GM06990 (cell line): ENCODE measurements around the gene KCNN2.

Experiments used
- DNase-seq: peaks from one replicate; pipeline ENCODE4 v3.0.0-alpha.2; 2011; ENCODE audit not compliant: insufficient read length; ENCODE audit errors: extremely low read depth
- H3K27me3 ChIP-seq: replicated peaks from 2 replicates; pipeline ENCODE4 v1.6.0; 2011; ENCODE audit warnings: low read length; ENCODE audit not compliant: control insufficient read depth, insufficient read depth
- H3K36me3 ChIP-seq: 2 replicates; pipeline ENCODE4 v1.5.1; 2011; ENCODE audit warnings: low read length; ENCODE audit not compliant: control insufficient read depth, insufficient read depth
- H3K4me3 ChIP-seq: replicated peaks from 2 replicates; pipeline ENCODE4 v1.5.1; 2011; ENCODE audit warnings: low read depth, mild to moderate bottlenecking, control low read depth, low read length
- TF ChIP-seq, protein P1 (sequence below): IDR thresholded peaks from 2 replicates; pipeline ENCODE4 v1.5.1; 2011; ENCODE audit warnings: low read length, control low read depth, mild to moderate bottlenecking, inconsistent platforms; ENCODE audit not compliant: insufficient read depth, poor library complexity, severe bottlenecking

Gene KCNN2

DNA sequence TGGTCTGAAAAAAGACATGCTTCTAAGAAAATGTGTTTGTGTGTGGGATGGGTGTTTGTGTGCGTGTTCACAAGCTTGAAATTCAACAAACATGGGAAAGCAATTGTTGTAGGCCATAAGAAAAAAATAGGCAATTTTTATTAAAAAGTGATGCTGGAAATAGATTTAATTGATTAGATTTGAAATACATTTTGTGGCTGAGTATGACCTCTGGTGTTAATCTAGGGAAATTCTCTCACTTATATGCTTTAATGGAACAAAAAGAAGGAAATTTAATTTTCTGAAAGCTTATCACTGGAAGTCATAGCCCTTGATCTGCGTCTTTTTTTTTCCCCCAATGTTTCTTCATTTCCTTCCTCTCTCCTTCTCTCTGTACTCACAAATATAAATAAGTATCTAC is 3.5 kb upstream of the KCNN2 start:
- Histone ChIP-seq H3K36me3 (no peaks in the 10 kb centered on the region), H3K4me3 (no peak overlapping the region), H3K27me3 (no peaks in the 10 kb centered on the region; the same call in 1 of the 2 replicates)
- DNase-seq, result no peak
- TF ChIP-seq, protein P1, sequence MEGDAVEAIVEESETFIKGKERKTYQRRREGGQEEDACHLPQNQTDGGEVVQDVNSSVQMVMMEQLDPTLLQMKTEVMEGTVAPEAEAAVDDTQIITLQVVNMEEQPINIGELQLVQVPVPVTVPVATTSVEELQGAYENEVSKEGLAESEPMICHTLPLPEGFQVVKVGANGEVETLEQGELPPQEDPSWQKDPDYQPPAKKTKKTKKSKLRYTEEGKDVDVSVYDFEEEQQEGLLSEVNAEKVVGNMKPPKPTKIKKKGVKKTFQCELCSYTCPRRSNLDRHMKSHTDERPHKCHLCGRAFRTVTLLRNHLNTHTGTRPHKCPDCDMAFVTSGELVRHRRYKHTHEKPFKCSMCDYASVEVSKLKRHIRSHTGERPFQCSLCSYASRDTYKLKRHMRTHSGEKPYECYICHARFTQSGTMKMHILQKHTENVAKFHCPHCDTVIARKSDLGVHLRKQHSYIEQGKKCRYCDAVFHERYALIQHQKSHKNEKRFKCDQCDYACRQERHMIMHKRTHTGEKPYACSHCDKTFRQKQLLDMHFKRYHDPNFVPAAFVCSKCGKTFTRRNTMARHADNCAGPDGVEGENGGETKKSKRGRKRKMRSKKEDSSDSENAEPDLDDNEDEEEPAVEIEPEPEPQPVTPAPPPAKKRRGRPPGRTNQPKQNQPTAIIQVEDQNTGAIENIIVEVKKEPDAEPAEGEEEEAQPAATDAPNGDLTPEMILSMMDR, result no peak

- Histone ChIP-seq H3K4me3 (no peak overlapping the region), H3K27me3 (no peaks in the 10 kb centered on the region; the same call in none of the 2 replicates), H3K36me3 (no peaks in the 10 kb centered on the region)
- TF ChIP-seq, protein P1, result no peak
- no peak for DNase-seq
Measured at GRCh38 chr5:114360357-114360756, 1.5 kb upstream of the KCNN2 start.

- peak; percentile 87 for DNase-seq
- TF ChIP-seq, protein P1, result peak; percentile 47
- Histone ChIP-seq H3K36me3 (no peaks in the 10 kb centered on the region), H3K4me3 (peak overlapping the region; percentile 74), H3K27me3 (no peaks in the 10 kb centered on the region; the same call in none of the 2 replicates)
Measured at GRCh38 chr5:114360816-114361723, 800 bp upstream of the KCNN2 start.

DNA sequence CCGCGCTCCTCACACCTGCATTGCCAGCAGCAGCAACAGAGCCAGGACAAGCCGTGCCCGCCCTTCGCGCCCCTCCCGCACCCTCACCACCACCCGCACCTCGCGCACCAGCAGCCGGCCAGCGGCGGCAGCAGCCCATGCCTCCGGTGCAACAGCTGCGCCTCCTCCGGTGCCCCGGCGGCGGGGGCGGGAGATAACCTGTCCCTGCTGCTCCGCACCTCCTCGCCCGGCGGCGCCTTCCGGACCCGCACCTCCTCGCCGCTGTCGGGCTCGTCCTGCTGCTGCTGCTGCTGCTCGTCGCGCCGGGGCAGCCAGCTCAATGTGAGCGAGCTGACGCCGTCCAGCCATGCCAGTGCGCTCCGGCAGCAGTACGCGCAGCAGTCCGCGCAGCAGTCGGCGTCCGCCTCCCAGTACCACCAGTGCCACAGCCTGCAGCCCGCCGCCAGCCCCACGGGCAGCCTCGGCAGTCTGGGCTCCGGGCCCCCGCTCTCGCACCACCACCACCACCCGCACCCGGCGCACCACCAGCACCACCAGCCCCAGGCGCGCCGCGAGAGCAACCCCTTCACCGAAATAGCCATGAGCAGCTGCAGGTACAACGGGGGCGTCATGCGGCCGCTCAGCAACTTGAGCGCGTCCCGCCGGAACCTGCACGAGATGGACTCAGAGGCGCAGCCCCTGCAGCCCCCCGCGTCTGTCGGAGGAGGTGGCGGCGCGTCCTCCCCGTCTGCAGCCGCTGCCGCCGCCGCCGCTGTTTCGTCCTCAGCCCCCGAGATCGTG is 517 bp downstream of the KCNN2 start:
- TF ChIP-seq, protein P1, result no peak
- peak; percentile 82 for DNase-seq
- Histone ChIP-seq H3K27me3 (no peaks in the 10 kb centered on the region; the same call in none of the 2 replicates), H3K36me3 (no peaks in the 10 kb centered on the region), H3K4me3 (peak overlapping the region; percentile 74)

DNA sequence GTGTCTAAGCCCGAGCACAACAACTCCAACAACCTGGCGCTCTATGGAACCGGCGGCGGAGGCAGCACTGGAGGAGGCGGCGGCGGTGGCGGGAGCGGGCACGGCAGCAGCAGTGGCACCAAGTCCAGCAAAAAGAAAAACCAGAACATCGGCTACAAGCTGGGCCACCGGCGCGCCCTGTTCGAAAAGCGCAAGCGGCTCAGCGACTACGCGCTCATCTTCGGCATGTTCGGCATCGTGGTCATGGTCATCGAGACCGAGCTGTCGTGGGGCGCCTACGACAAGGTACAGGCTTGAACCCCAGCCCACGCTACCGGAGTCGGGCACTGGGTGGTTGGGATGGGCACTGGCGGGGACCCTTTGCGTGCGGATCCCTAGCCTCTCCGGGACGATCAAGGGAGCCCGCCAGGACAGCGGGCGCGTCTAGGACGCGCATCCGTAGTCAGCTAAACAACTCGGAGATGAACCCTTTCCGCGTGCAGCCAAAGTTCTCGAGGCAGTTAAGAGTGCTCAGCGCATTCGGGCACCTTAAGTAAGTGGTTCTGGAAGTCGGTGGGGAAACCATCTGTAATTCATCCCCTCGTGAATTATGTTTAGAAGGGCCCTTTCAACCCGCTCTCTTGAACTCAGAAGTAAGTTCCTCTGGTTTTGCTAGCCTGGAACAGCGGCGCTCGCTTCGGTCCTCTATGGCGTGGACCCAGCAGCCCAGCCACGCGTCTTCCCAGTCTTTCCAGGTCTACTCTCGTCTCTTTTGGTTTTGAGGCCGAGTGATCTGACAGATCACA is 1.3 kb downstream of the KCNN2 start:
- DNase-seq, result peak; percentile 40
- Histone ChIP-seq H3K27me3 (no peaks in the 10 kb centered on the region; the same call in none of the 2 replicates), H3K4me3 (peak overlapping the region; percentile 74), H3K36me3 (no peaks in the 10 kb centered on the region)
- TF ChIP-seq, protein P1, result no peak
